Keratinocyte (primary cell): ENCODE measurements around the gene KCNN1. TPM values are rescaled to one million over a fixed set of nuclear protein-coding genes. Genes with fewer than 3 reads are reported as not detected.

Experiments used
- DNase-seq: peaks from one replicate; pipeline ENCODE4 v3.0.0-alpha.2; 2011; ENCODE audit warnings: low read depth, missing footprints, low spot score
- FAIRE-seq: peaks from 2 replicates; lab custom pipeline; 2011; peaks lifted over from hg19 to GRCh38; lab: Jason Lieb, UNC
- H2AFZ ChIP-seq: 2 replicates; pipeline ENCODE4 v1.6.0; 2012; ENCODE audit warnings: low read length, control low read depth, inconsistent platforms; ENCODE audit not compliant: control insufficient read depth
- H3K27ac ChIP-seq: 2 replicates; pipeline ENCODE4 v1.5.1; 2011; ENCODE audit warnings: low read length; ENCODE audit not compliant: control insufficient read depth, insufficient read depth
- H3K27me3 ChIP-seq: 3 replicates; pipeline ENCODE4 v1.6.0; 2011; ENCODE audit warnings: low read length; ENCODE audit not compliant: control insufficient read depth, insufficient read depth; ENCODE audit errors: extremely low read depth
- H3K36me3 ChIP-seq, 2 experiments: 2 replicates in 1 of 2; 3 replicates in 1 of 2; pipeline ENCODE4 v1.5.1; 2011; ENCODE audit warnings: low read length in 2 of 2, mild to moderate bottlenecking in 1 of 2; ENCODE audit not compliant: control insufficient read depth in 2 of 2, insufficient read depth in 2 of 2; ENCODE audit errors: extremely low read depth in 1 of 2
- H3K4me1 ChIP-seq: 3 replicates; pipeline ENCODE4 v1.5.1; 2011; ENCODE audit warnings: low read length; ENCODE audit not compliant: control insufficient read depth, insufficient read depth; ENCODE audit errors: extremely low read depth
- H3K4me2 ChIP-seq: 3 replicates; pipeline ENCODE4 v1.6.0; 2011; ENCODE audit warnings: low read depth, low read length; ENCODE audit not compliant: control insufficient read depth, insufficient read depth; ENCODE audit errors: extremely low read depth
- H3K4me3 ChIP-seq, 3 experiments: fragments of 200-600 bp in 1 of 3; sonication (generic) in 1 of 3; 2 replicates in 2 of 3; 3 replicates in 1 of 3; pipeline ENCODE4 v1.5.1; 2011 to 2016; ENCODE audit warnings: low read length in 3 of 3, mild to moderate bottlenecking in 3 of 3, control low read depth in 2 of 3, inconsistent platforms in 1 of 3, low read depth in 1 of 3, mixed read lengths in 1 of 3, mixed run types in 1 of 3, moderate library complexity in 1 of 3; ENCODE audit not compliant: control insufficient read depth in 2 of 3, insufficient read depth in 2 of 3; ENCODE audit errors: extremely low read depth in 1 of 3
- H3K79me2 ChIP-seq: 2 replicates; pipeline ENCODE4 v1.6.0; 2012; ENCODE audit warnings: low read length; ENCODE audit not compliant: control insufficient read depth, insufficient read depth
- H3K9ac ChIP-seq: 3 replicates; pipeline ENCODE4 v1.6.0; 2011; ENCODE audit warnings: low read length; ENCODE audit not compliant: control insufficient read depth, insufficient read depth; ENCODE audit errors: extremely low read depth
- H3K9me1 ChIP-seq: 3 replicates; pipeline ENCODE4 v1.6.0; 2011; ENCODE audit warnings: low read length; ENCODE audit not compliant: control insufficient read depth, insufficient read depth; ENCODE audit errors: extremely low read depth
- H3K9me3 ChIP-seq: 2 replicates; pipeline ENCODE4 v1.5.1; 2012; ENCODE audit warnings: low read depth, low read length; ENCODE audit not compliant: control insufficient read depth
- H4K20me1 ChIP-seq: 3 replicates; pipeline ENCODE4 v1.6.0; 2011; ENCODE audit warnings: low read length; ENCODE audit not compliant: control insufficient read depth, insufficient read depth; ENCODE audit errors: extremely low read depth
- CTCF ChIP-seq, 3 experiments: IDR thresholded peaks in 1 of 3; conservative IDR thresholded peaks in 1 of 3; optimal IDR thresholded peaks in 1 of 3; 2 replicates in 2 of 3; 3 replicates in 1 of 3; pipeline versions ENCODE3 to v1.5.1; 2011; ENCODE audit warnings: low read length in 3 of 3, mild to moderate bottlenecking in 3 of 3, moderate library complexity in 2 of 3, control low read depth in 1 of 3, inconsistent platforms in 1 of 3; ENCODE audit not compliant: insufficient read depth in 2 of 3; ENCODE audit errors: extremely low read depth in 1 of 3
- EZH2 ChIP-seq: IDR thresholded peaks from one replicate; pipeline ENCODE4 v1.6.1; 2012; ENCODE audit warnings: inconsistent platforms, mild to moderate bottlenecking, low read length, moderate library complexity
- dilution Hi-C: fragments of 300-500 bp; cut with MboI; formaldehyde crosslinking; loops from one replicate; pipeline ENCODE4 v1.7.0; 2020; ENCODE audit warnings: low sequenced_read_pairs; ENCODE audit not compliant: extremely low pct_ligation_motif_present
- polyA plus RNA-seq, 5 experiments: library from polyadenylated mRNA; depleted of rRNA in 3 of 5; stranded (reverse) in 3 of 5; stranded (forward) in 1 of 5; unstranded in 1 of 5; fragments of >200 nt; gene quantifications; 1 replicate in 1 of 5; 2 replicates in 3 of 5; 3 replicates in 1 of 5; pipeline versions ENCODE4 v1.2.1 to v1.2.3, GENCODE V29; 2011 to 2012; ENCODE audit warnings: missing spikeins in 2 of 5, low read depth in 1 of 5, low replicate concordance in 1 of 5

The KCNN1 gene
- polyA plus RNA-seq, 1 donor (not counting 4 experiments of a cell fraction or from before 2014, with no cell fraction given) = not detected

GRCh38 chr19:17937371-17937900 is 29.5 kb upstream of the KCNN1 start:
- DNase-seq (no peak), FAIRE-seq (no peak)
- Histone ChIP-seq H3K79me2 (peaks cover 19% of the 10 kb centered on the region), H3K4me3 (no peak overlapping the region), H2AFZ (no peak overlapping the region), H3K27me3 (no peaks in the 10 kb centered on the region), H4K20me1 (peaks cover 3% of the 10 kb centered on the region), H3K27ac (peak overlapping the region; percentile 33), H3K9me1 (no peaks in the 10 kb centered on the region), H3K9me3 (no peaks in the 10 kb centered on the region), H3K4me2 (no peak overlapping the region), H3K36me3 (peaks cover 4 to 7% of the 10 kb centered on the region in 2 experiments), H3K4me1 (peaks cover 2% of the 10 kb centered on the region), H3K9ac (no peak overlapping the region)
- no peak for TF ChIP-seq EZH2
- TF ChIP-seq CTCF (optimal IDR thresholded peaks at IDR 0.05 in 1 of 3, IDR thresholded peaks at IDR 0.05 in 1 of 3, conservative IDR thresholded peaks at IDR 0.05 in 1 of 3; ENCODE audit: extremely low read depth in 1 of 3, insufficient read depth in 2 of 3, low read length in 3 of 3) = no peak
- dilution Hi-C loops = no loop called here

- no peak overlapping the region for H3K4me2 ChIP-seq
- DNase-seq (no peak), FAIRE-seq (peak; percentile 81)
- no peaks in the 10 kb centered on the region for H3K27me3 ChIP-seq
- H2AFZ ChIP-seq = no peak overlapping the region
- dilution Hi-C loops = no loop called here
- peaks cover 3% of the 10 kb centered on the region for H4K20me1 ChIP-seq
- H3K27ac ChIP-seq = peak overlapping the region; percentile 33
- no peak overlapping the region for H3K9ac ChIP-seq
- no peaks in the 10 kb centered on the region for H3K9me1 ChIP-seq
- TF ChIP-seq CTCF (optimal IDR thresholded peaks at IDR 0.05 in 1 of 3, IDR thresholded peaks at IDR 0.05 in 1 of 3, conservative IDR thresholded peaks at IDR 0.05 in 1 of 3; ENCODE audit: extremely low read depth in 1 of 3, insufficient read depth in 2 of 3, low read length in 3 of 3) (peak; percentile 96 to 99 (median 97)), EZH2 (no peak)
- H3K4me1 ChIP-seq = peaks cover 5% of the 10 kb centered on the region
- H3K9me3 ChIP-seq = no peaks in the 10 kb centered on the region
- H3K79me2 ChIP-seq = peaks cover 16% of the 10 kb centered on the region
- peaks cover 6 to 7% of the 10 kb centered on the region in 2 experiments for H3K36me3 ChIP-seq
- H3K4me3 ChIP-seq = no peak overlapping the region
Measured at GRCh38 chr19:17938092-17938845, 28.6 kb upstream of the KCNN1 start.
